ENCODE results near the gene DPY19L1.
"Not testable (repeated sequence)": the region's sequence is repeated elsewhere in the genome, so short reads cannot be mapped to it uniquely, and the experiment has no call there.

Gene DPY19L1

DNA sequence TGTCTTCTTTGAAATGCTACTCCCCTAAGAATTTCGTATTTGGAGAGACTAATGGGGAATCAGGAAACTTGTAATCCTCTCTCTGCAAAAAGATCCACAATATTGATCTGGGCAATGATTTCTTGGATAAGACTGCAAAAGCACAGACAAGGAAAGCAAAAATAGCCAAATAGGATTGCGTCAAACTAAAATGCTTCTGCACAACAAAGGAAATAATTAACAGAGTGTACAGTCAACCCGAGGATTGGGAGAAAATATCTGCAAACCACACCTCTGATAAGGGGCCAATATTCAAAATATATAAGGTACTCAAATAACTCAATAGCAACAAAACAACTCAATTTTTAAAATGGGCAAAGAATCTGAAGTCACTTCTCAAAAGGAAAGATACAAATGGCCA is 52.1 kb downstream of the DPY19L1 start:
- DNase-seq = not testable (repeated sequence)

DNA sequence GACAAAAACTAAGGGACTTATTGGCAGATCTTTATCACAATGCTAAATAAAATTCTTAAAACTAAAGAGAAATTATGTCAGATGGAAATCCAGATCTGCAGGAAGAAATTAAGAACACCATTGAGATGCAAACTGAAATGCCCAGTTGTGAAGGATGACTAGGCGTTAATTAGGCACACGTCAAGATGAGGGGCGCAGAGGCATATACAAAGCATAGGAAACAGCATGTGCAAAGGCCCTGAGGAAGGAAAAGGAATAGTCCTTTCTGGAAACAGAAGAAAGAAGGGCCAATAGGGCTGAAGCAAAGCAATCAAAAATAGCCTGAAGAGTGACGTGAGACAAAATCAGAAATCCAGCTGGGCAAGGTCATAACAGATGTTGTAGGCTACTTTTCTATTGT is 53.1 kb downstream of the DPY19L1 start:
- DNase-seq = not testable (repeated sequence)

DNA sequence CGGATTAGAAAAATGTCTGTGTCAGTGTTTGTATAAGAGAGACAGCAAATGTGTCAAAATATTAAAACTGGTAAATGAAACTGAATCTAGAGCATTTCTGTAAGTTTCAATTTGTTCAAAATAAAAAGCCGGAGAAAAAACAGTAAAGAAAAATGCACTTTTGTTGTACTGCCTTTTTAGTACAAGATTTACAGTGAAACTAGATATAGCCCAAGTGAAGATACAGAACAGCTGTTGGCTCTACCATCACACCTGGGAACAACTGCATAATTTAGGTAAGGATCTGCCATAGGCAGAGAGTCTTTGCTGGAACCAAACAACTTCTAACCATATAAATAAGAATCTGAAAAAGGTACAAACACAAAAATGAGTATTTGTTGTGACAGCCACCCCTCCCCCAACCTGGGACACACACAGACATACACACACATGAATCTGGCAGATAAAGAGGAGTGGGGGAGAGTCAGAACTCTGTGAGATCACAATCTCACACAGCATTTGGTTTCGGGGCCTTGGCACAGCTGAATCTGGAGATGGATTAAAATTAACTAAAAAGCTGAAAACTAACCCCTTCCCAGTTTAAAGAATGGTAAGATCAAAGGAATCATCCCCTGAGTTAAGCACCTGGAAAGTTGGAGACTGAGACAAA is 54.8 kb downstream of the DPY19L1 start:
- DNase-seq = no peak

DNA sequence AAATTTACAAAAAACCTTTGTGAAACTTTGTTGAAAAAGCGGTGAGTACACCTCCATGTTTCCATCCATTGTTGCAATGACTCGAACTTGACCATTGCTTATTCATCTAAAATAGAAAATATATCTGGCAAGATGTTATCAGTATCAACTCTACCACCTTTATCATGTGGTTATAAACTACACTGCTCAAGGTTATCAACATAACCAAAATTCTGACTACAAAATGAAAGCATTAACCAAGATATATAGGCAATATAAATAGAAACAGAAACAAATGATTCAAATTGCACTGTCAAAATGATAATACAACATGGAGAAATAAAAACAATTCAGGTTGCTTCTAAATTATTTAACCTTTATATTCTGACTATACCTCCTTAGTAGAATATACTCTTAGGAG is 58.2 kb downstream of the DPY19L1 start:
- DNase-seq = not testable (repeated sequence)

DNA sequence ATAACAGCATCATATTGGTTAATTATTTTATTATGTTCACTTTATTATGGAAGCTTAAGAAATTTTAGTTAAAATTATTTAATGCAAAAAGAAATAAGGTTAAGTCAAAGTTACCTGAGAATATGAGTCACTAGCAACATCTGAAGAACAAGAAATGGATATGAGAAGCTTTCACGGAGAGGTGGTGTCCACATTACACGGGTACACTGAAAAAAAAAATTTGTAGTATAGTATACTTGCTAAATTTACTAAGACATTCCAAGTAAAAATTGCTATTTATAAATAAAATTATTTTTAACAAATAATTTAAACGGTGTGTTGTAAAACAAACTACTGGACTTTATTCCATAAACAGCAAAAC is 63.9 kb downstream of the DPY19L1 start:
- no peak for DNase-seq

DNA sequence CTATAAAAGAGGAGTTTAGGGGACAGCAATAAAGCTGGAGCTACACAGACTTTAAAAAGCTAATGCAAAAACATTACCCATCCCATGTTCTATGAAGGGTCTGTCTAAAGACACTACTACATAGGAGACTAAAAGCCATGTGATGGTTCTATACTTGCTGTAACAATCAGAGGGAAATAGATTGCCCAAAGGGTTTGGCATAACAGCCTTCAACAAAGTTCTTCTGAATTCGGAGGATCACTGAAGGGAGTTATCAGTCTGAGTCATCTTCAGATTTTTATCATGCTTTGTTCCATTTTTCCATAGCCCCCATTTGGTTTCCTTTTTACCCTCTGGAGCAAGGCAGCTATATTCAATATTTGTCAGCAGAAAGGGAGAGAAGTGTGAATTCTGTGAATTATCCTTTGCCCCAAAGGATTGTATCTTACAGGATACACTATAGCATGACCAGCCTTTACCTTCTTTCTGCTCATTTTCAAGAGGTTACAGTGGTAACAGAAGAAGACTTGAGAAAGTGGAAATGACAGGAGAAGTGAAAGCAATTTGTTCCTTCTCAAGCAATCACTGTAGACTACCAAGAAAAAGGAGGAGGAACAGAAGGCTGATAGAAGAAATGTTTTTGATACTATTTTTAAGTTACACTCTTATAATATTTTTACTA is 64.4 kb downstream of the DPY19L1 start:
- not testable (repeated sequence) for DNase-seq

DNA sequence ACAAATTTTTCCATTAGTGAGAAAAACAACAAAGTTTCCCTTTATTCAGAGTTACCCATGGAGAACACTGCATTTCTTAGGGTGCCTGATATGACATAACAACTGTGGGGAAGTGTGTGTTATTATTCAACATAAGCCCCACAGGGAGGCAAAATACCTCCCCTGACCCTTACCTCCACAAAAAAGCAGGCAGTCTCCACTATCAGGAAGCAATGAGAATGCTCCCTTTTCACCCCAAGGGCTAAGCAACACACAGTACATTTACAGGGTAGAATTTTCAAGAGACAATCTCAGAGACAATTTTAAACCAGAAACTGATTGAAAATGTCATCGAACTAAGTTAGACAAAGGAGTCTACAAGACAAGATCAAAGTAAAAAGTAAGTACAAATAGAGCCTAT is 69.5 kb downstream of the DPY19L1 start:
- not testable (repeated sequence) for DNase-seq

DNA sequence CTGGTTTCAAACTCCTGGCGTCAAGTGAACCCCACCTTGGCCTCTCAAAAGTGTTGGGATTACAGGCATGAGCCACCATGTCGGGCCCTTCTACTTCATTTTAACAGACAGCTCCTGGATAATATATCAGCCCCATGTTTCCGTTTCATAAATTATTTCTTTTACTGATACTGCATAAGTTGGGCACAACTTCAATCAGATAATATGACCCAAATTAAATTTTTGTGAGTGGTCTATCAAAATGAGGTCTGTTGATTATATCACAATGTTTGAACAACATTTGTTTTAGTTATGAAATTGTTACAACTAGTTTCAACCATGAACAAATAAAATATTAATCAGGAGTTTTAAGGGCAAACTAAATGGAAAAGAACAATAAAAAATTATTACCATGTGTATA is 70.8 kb downstream of the DPY19L1 start:
- not testable (repeated sequence) for DNase-seq

DNA sequence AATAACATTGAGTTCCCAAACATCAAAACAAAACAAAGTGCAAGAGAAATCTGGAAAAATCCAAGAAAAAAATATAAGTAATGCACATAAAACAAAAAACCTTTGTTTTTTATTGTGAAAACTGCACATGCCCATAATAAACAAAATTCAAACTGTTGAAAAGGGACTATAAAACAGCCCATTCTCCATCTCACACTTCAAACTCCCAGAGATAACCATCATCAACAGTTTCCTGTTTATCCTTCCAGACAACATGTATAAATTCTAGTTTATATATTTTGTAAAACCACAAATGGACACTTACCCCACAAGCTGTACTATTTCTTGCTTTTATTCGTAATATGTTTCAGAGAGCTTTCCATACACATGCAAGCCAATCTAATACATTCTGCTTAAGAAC is 79.3 kb downstream of the DPY19L1 start:
- DNase-seq = no peak

DNA sequence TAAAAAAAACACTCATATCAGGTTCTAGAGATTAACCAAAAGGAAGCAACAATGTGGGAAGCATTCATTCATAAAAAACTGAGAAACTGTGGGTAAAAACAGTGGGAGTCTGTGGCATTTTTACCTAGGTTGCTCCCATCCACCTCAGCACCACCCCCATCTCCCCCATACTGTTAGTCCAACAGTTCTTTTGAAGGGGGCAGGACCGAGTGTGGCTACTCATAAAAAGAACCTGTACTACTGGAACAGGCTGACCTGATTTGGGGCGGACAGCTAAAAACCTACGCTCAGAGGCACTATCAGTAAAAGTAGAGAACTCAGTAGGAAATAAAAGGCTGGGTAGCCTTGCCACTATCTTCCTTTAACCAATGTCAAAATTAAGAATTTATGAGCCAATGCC is 84.5 kb downstream of the DPY19L1 start:
- no peak for DNase-seq

DNA sequence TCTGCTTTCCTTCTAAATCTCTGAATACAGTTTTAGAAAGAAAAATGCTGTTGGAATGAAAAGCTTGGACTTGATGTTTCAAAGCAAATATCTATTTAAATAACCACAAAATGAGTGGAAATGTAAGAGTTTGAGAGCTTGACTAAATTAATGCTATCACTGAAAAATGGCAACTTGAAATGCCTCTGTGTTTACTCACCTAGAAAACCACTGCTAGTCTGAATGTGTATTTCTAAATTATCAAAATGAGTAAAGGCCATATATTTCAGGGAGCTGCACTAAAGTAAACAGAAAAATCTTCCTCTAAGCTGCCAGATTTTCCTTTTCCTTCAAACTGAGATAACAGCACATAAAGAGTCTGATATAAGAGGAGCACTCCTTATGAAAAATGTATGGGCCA is 87.9 kb downstream of the DPY19L1 start:
- DNase-seq = no peak

DNA sequence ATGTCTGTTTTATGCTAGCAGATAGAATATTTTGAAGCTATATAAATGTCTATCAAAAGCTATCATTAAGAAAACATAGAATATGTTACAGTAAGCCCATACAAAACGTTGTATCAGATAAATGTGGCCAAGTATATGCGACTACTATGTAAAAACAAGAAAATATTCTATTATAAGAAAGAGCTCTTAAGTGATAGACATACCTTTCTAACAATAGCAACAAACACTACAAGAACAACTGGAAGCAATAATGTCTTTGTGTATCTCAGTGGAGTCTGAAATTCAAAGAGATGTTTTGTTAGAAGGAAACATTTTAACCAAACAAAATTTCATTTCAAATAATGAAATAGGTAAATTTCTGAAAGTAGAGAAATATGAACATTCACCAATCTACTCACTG is 89.9 kb downstream of the DPY19L1 start:
- not testable (repeated sequence) for DNase-seq

DNA sequence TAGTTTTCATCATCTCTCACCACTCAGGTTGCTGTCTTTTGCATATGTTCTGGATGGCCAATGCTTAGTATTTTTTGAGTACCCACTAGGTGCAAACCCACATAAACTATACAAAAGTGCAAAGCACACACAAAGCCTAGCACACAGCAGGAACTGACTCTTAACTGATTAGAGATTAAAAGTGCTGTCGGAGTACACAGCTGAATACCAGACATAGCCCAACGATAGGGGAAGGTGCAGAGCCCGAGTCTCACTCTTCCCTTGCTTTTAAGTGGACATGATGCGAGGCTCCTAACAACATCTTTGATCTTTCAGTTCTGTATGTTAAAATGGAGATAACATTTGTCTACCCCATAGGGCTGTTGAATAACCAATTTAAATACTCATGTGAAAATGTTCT is 90.8 kb downstream of the DPY19L1 start:
- DNase-seq = no peak

DNA sequence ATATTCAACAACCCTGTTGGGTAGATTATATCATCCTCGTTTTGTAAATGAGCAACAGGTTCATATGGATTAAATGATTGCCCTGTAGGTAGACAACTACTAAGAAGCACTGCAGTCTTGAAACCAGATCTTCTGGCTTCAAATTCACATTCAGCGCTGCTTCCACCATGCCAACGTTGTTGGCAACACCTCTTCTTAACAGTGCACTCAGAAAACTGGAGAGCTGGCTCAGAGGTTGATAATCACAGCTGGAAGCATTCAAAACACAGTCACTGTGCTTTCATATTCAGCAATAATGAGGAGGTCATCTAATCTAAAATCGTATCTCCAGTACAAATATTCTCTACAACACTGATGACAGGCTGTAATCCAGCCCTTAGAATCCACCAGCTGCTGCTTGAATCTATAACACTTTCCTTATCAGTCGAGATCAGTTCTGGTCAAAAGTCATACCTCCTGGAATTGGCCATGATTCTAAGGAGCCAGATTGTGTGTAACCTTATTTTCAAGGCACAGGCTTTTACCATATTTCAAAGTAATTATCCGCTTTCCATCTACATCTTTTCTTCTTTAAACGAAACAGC is 91.3 kb downstream of the DPY19L1 start:
- not testable (repeated sequence) for DNase-seq

DNA sequence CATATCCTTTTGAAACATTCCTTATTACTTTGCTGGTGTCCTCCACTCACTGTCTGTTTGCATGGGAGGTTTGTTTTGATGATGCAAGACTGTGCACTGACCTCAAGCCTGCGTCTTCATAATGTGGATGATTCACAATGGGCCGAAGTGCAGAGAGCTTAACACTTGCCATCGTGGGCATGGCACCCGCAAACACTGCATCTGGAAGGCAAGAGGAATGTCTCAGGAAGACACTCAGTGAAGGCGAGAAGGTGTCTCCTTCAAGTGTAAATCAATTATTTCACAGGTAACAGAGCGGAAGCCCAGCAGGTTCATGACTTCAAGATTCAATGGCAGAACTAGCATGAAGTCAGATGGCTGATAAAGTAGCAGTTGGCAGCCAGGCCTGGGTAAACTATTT is 98.1 kb downstream of the DPY19L1 start:
- DNase-seq = no peak

DNA sequence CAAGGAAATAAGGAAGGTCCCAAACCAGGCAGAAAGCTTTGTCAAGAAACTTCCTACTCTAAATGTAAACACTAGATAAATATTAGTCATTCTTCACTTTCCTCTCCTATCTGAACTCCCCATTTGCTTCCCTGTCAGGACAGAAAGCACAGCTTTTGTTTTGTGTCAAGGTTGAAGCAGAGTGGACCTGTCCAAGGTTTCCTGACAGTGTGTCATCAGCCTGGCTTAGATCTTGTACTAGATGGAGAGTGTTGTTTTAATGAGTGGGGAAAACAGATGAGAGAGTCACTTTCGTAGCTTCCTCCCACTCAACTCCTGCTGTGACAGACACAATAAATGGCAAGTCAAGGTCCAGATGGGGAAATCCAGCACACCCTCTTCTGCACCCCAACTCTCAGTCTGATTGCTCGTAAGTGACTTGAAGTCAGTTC is 101.5 kb downstream of the DPY19L1 start:
- DNase-seq = not testable (repeated sequence)

DNA sequence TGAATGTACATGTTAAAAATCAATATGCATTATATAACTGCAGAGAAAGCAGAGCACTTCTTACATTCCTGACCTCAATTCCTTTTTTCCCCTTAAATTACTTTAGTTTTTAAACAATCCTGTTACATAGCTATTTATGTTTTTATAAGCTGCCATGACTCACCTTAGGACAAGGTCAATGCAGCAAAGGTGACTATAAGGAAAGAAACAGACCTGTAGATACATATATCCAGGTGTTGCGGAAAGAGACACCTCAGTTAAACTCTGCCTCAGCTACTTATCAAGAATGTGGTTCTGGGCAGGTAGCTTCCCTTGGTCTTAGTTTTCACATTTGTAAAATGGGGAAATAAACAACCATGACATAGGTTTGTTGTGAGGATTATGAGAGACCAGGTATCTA is 105.5 kb downstream of the DPY19L1 start:
- DNase-seq = no peak

DNA sequence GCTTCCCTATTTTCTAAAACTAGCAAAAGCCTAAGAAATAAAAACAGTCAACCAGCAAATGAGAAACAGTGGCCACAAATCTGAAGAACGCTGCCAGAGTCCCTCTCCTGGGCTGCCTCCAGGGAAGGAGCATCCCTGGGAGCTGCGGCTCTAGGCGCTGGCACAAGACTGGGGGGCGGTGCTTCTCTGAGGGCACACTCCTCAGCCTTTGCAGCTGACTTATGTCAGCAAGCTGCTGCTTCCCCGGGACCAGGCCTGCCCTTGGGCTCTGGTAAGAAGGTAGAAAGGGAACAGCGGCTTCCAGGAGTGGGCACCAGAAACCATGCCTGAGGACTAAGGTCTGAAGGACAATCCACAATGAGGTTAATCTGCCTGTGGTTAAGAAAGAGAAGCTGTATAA is 107.5 kb downstream of the DPY19L1 start:
- DNase-seq = not testable (repeated sequence)

DNA sequence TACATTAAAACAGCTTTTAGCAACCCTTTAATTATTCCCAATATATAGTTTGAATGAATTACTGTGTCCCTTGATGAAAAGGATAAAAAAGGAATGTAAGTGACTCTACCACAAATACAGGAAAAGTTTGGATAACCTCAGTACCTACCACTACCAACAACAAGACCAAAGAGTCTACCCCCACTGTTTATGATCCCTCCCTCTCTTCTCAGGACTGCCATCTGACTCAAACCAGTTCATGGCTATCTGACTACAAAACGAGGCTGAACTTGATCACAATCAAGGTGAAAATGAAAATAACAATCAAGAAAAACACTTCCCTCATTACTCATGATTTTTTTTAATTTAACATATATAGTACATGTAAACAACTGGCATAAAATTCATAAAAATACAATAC is 108.7 kb downstream of the DPY19L1 start:
- DNase-seq = no peak

DNA sequence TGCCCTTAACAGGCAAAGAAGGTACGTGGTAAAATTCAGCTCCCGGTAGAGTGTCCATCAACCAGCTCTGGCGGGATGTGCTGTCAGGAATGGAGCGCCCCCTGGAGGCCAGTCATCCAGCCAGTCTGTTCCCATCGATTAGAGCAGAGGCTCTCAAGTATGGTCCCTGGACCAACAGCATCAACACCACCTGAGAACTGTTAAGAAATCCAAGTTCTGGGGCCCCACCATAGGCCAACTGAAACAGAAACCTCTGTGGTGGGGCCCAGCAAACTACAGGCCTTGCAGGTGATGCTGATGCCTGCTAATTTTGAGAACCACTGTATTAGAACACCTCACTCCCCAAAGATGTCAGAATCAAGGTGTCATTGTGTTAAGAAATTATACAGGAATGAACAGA is 109.2 kb downstream of the DPY19L1 start:
- DNase-seq = peak; percentile 55

DNA sequence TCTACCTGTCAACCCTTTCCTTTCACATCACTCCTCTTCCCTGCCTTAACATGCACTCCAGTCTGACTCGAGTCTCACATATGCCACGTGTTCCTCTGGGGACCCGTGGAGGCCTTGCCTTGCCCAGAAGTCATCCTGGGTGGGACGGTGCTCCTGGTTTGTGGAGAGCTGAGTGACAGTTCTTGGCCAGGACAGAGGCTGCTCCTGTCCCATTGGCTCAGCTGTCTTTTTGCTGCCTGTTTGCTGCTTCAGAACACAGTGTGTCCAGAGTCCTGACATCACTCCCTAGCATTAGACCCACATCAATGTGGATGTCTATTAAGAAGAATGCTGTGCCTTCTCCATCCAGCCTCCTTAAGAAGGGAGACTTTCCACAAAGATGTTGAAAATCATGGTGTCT is 116.8 kb downstream of the DPY19L1 start:
- not testable (repeated sequence) for DNase-seq

DNA sequence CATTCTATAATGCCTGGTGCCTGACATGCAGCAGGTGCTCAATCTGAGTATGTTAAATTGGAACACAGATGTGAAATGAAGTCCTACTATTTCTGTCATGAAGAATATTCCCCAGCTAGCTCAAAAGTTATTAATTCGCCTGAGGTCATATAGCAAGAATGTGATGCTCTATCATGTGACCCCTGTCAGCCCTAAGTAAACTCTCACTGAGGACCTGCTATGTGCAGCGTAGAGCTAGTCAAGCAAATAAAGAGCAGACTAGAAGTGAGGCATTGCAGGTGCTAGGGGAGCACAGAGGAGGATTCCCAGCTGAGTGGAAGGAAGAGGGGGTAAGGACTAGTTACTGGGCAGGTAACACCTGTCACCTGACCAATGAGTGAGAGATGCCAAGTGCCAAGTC is 118.2 kb downstream of the DPY19L1 start:
- not testable (repeated sequence) for DNase-seq

DNA sequence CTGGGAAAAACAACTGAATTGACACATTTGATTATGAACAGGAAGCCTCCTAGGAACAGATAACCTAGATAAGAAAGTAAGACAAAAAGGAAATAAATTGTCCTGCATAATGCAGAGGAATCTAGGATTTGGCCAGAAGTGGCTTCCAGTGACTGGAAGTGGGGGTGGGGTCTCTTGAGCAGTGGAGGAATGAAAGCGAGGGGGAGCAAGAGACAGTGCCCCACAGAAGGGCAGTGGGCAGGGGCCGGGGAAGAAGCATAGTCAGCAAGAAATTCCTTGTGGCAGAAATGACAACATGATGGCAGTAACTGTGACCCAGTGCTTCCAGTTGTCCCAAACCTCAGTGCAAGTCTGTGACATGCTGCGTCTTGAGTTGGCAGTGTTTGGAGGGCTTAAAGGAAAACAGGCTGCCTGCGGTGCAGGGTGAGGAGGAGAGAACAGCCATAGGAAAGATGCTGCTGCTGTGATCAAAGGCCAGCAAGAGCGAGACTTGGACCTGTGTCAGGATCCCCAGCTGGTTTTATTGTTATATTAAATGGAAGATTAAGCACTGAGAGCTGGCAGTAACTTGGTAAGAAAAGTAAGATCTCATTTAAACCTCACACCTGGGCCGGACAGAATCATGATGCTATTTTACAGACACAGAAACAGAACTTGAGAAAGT is 119.0 kb downstream of the DPY19L1 start:
- DNase-seq = not testable (repeated sequence)

DNA sequence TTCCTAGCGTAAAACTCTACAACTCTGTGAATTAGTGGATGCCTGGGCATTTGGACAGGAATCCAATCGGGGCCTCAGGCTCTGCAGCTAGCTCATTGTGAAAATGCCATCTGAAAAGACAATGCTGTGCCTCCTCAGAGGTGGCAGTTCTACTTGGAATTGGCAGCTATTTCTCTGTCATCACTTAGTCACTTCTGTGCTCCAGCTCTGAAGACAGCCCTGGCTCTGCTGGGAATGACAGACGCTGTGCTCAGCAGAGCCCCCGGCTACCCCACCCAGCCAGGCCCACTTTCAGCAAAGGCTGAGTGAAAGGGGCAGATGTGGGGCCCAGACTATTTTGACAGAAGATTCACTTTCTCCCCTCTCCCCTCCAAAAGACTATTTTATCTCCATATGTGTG is 119.8 kb downstream of the DPY19L1 start:
- DNase-seq = not testable (repeated sequence)

Data from stimulated activated CD4-positive, alpha-beta T cell treated with anti-CD3 and anti-CD28 coated beads, Interleukin-4, amount 100 ng/mL, for 1 hour (primary cell).